A673 (cell line): ENCODE measurements around the gene HOXB8. TPM values are rescaled to one million over a fixed set of nuclear protein-coding genes. Genes with fewer than 3 reads are reported as not detected.

Source experiments
- BruUV-seq: library from RNA; stranded (reverse); fragments of 400-500 nt; replicated peaks from 2 replicates; lab custom pipeline; 2021; lab: Mats Ljungman, UMichigan
- CTCF ChIA-PET: fragments of 300-600 bp; sonication (Branson Sonifier 250); formaldehyde crosslinking; loops from one replicate; lab custom pipeline; 2022; ENCODE audit warnings: antibody characterized with exemption; lab: Charles Lee
- POLR2A ChIA-PET: fragments of 300-600 bp; sonication (Branson Sonifier 250); formaldehyde crosslinking; loops from one replicate; lab custom pipeline; 2022; ENCODE audit warnings: antibody characterized with exemption; ENCODE audit not compliant: low non-redundant PET; lab: Charles Lee
- DNase-seq: peaks from one replicate; pipeline ENCODE4 v3.0.0-alpha.2; 2015; ENCODE audit warnings: low spot score
- H3K27ac ChIP-seq: fragments of 200-600 bp; sonication (generic); 2 replicates; pipeline ENCODE4 v1.5.1; 2016; ENCODE audit warnings: mixed run types, low read depth, mild to moderate bottlenecking, mixed read lengths, antibody characterized with exemption, low read length; ENCODE audit not compliant: poor library complexity, severe bottlenecking
- H3K27me3 ChIP-seq: fragments of 200-600 bp; sonication (generic); replicated peaks from 2 replicates; pipeline ENCODE4 v1.6.1; 2017; ENCODE audit warnings: mixed run types, low read depth, mild to moderate bottlenecking, mixed read lengths, antibody characterized with exemption, low read length; ENCODE audit not compliant: insufficient read depth, poor library complexity
- H3K36me3 ChIP-seq: fragments of 200-600 bp; sonication (generic); 2 replicates; pipeline ENCODE4 v1.6.1; 2016; ENCODE audit warnings: mixed run types, mild to moderate bottlenecking, mixed read lengths, antibody characterized with exemption, low read length; ENCODE audit not compliant: insufficient read depth, poor library complexity, severe bottlenecking
- H3K4me1 ChIP-seq: fragments of 200-600 bp; sonication (generic); 2 replicates; pipeline ENCODE4 v1.6.1; 2017; ENCODE audit warnings: mixed run types, mild to moderate bottlenecking, mixed read lengths, antibody characterized with exemption, low read length; ENCODE audit not compliant: insufficient read depth, poor library complexity, severe bottlenecking
- H3K4me3 ChIP-seq: fragments of 200-600 bp; sonication (generic); 2 replicates; pipeline ENCODE4 v1.5.1; 2016; ENCODE audit warnings: low read depth, mixed run types, mild to moderate bottlenecking, mixed read lengths, low read length; ENCODE audit not compliant: poor library complexity, severe bottlenecking
- H3K9me3 ChIP-seq: fragments of 200-600 bp; sonication (generic); 2 replicates; pipeline ENCODE4 v1.6.1; 2016; ENCODE audit warnings: mixed run types, low read depth, mild to moderate bottlenecking, mixed read lengths, antibody characterized with exemption, low read length; ENCODE audit not compliant: poor library complexity, severe bottlenecking
- EZH2 ChIP-seq: fragments of 200-600 bp; sonication (generic); IDR thresholded peaks from 2 replicates; pipeline ENCODE4 v1.6.1; 2017; ENCODE audit warnings: borderline replicate concordance, low read depth, mild to moderate bottlenecking, mixed read lengths, antibody characterized with exemption, low read length; ENCODE audit not compliant: poor library complexity, severe bottlenecking
- intact Hi-C: fragments of 100-400 bp; cut with micrococcal nuclease; formaldehyde crosslinking; loops from one replicate; pipeline ENCODE4 v1.10.0; 2022; ENCODE audit not compliant: unreplicated experiment
- total RNA-seq: library from RNA; stranded (reverse); gene quantifications from 2 replicates; pipeline ENCODE4 v1.2.3, GENCODE V29; 2021
- TF ChIP-seq, protein P1 (sequence below): fragments of 300-800, 200-600 bp; sonication (generic); conservative IDR thresholded peaks from 2 replicates; pipeline ENCODE4 v1.5.1; 2017; ENCODE audit warnings: low read depth, mild to moderate bottlenecking, antibody characterized with exemption, low read length, moderate library complexity, mixed read lengths

Gene HOXB8
- total RNA-seq, 1 experiment from 2014 or later: 13.1 TPM

GRCh38 chr17:48576479-48577309 lies 38.4 kb downstream of the HOXB8 start:
- H3K27me3 ChIP-seq: no peaks in the 10 kb centered on the region
- POLR2A ChIA-PET: no interaction called here

DNA sequence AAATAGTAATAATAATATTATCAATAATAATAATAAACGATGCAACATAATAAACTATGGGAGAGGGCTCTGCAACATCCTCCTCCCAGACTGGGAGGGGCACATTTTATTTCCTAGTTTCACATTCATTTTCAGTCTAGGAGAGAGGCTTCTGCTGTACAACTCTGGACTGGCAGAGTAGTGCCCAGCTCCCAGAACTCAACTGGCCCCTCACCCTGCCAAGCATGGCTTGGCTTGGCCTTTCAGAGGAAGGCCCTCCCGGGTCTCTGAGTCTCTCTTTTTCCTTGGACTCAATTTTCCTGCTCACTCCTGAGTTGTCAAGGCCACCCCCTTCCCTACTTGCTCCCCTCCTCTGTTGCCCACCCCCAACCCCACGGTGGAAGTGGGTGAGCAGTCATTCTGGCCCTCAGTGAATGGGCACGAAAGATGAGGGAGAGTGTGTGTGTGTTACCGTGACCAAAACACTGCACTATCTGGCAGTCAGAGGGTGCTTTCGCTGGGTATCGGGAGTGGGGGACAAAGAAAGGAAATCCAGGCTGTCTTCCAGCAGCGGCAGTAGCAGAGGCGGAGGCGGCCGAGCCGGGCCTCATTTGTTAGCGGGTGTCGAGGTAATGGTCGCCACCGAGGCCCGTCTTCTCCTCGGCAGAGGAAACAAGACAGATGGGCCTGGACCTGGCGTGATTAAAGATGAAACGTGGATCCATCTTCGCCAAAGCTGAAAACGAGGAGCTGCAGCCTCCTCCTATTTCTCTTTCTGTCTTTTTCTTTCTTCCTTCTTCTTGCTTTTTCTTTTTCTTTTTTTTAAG lies 39.2 kb downstream of the HOXB8 start:
- no peaks in the 10 kb centered on the region for H3K9me3 ChIP-seq
- no peaks in the 10 kb centered on the region for H3K27me3 ChIP-seq
- H3K4me1 ChIP-seq: peaks cover 40% of the 10 kb centered on the region
- CTCF ChIA-PET: no interaction called here
- peak overlapping the region; percentile 49 for H3K27ac ChIP-seq
- POLR2A ChIA-PET: no interaction called here
- no peak for DNase-seq
- TSS peak; percentile 54 for BruUV-seq
- TF ChIP-seq, protein P1, sequence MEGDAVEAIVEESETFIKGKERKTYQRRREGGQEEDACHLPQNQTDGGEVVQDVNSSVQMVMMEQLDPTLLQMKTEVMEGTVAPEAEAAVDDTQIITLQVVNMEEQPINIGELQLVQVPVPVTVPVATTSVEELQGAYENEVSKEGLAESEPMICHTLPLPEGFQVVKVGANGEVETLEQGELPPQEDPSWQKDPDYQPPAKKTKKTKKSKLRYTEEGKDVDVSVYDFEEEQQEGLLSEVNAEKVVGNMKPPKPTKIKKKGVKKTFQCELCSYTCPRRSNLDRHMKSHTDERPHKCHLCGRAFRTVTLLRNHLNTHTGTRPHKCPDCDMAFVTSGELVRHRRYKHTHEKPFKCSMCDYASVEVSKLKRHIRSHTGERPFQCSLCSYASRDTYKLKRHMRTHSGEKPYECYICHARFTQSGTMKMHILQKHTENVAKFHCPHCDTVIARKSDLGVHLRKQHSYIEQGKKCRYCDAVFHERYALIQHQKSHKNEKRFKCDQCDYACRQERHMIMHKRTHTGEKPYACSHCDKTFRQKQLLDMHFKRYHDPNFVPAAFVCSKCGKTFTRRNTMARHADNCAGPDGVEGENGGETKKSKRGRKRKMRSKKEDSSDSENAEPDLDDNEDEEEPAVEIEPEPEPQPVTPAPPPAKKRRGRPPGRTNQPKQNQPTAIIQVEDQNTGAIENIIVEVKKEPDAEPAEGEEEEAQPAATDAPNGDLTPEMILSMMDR: no peak
- TF ChIP-seq EZH2: no peak
- peak overlapping the region; percentile 57 for H3K4me3 ChIP-seq
- no peaks in the 10 kb centered on the region for H3K36me3 ChIP-seq
- intact Hi-C loops: loop anchor here (2.0 kb wide), 1 partner anchor 33 kb away; no protein-coding TSS in a partner anchor

More at GRCh38 chr17:48576479-48577309, 38.4 kb downstream of the HOXB8 start:
- CTCF ChIA-PET: no interaction called here
- H3K4me1 ChIP-seq: peaks cover 38% of the 10 kb centered on the region
- DNase-seq: peak; percentile 71
- H3K36me3 ChIP-seq: no peaks in the 10 kb centered on the region
- BruUV-seq: no TSS peak
- peak overlapping the region; percentile 49 for H3K27ac ChIP-seq
- intact Hi-C loops: loop anchor here (2.0 kb wide), 1 partner anchor 34 kb away; no protein-coding TSS in a partner anchor
- H3K9me3 ChIP-seq: no peaks in the 10 kb centered on the region
- TF ChIP-seq, protein P1: no peak
- TF ChIP-seq EZH2: no peak
- peak overlapping the region; percentile 57 for H3K4me3 ChIP-seq

- ChIA-PET POLR2A (interaction anchor here (0.6 kb wide), 1 partner anchor 28 kb away, joined by 9 read pairs; no protein-coding TSS in a partner anchor), CTCF (no interaction called here)
- H3K4me1 ChIP-seq: peaks cover 41% of the 10 kb centered on the region
- TF ChIP-seq, protein P1: no peak
- no peak for TF ChIP-seq EZH2
- H3K27me3 ChIP-seq: no peaks in the 10 kb centered on the region
- BruUV-seq: no TSS peak
- H3K27ac ChIP-seq: no peak overlapping the region
- H3K9me3 ChIP-seq: no peaks in the 10 kb centered on the region
- no peak for DNase-seq
- H3K4me3 ChIP-seq: no peak overlapping the region
- no peaks in the 10 kb centered on the region for H3K36me3 ChIP-seq
- intact Hi-C loops: no loop called here
These were observed 40.0 kb downstream of the HOXB8 start for GRCh38 chr17:48575066-48575582.
